Heart left ventricle (tissue), 16 donors: ENCODE data around the gene TEX101. TPM values are rescaled to one million over a fixed set of nuclear protein-coding genes. Genes with fewer than 3 reads are reported as not detected.

Source experiments
- ATAC-seq, 4 donors: fragments of 200-7000 bp; cut with Tn5 transposase; one replicate each; pipeline ENCODE4 v1.9.1; 2020 to 2022; ENCODE audit warnings: moderate library complexity in 4 of 4, mild to moderate bottlenecking in 3 of 4, moderate number of reproducible peaks in 1 of 4
- DNase-seq, 5 donors: peaks; one replicate each; pipeline ENCODE4 v3.0.0-alpha.2; 2020
- H3K27ac ChIP-seq, 12 donors: fragments of 200-600 bp; sonication (generic) in 4 of 12; one replicate each; pipeline versions ENCODE4 v1.5.0 to v1.8.0; 2016 to 2022; ENCODE audit warnings: mild to moderate bottlenecking in 2 of 12
- H3K27me3 ChIP-seq, 9 donors: fragments of 200-600 bp; sonication (generic) in 2 of 9; one replicate each; pipeline versions ENCODE4 v1.5.1 to v1.8.0; 2016 to 2022; ENCODE audit warnings: mild to moderate bottlenecking in 3 of 9
- H3K36me3 ChIP-seq, 9 donors: fragments of 200-600 bp; sonication (generic) in 2 of 9; one replicate each; pipeline versions ENCODE4 v1.5.0 to v1.8.0; 2018 to 2022; ENCODE audit warnings: mild to moderate bottlenecking in 2 of 9
- H3K4me1 ChIP-seq, 12 donors: fragments of 200-600 bp; sonication (generic) in 4 of 12; one replicate each; pipeline versions ENCODE4 v1.5.0 to v1.8.0; 2016 to 2022; ENCODE audit warnings: mild to moderate bottlenecking in 3 of 12
- H3K4me3 ChIP-seq, 12 donors: fragments of 200-600 bp; sonication (generic) in 4 of 12; one replicate each; pipeline versions ENCODE4 v1.5.0 to v1.8.0; 2017 to 2022; ENCODE audit warnings: mild to moderate bottlenecking in 9 of 12, moderate library complexity in 4 of 12
- H3K9me3 ChIP-seq, 12 donors: fragments of 200-600 bp; sonication (generic) in 4 of 12; one replicate each; pipeline versions ENCODE4 v1.5.0 to v1.8.0; 2016 to 2022; ENCODE audit warnings: mild to moderate bottlenecking in 1 of 12
- POLR2A ChIP-seq, 2 donors: fragments of 450-650 bp; IDR thresholded peaks; one replicate each; pipeline ENCODE4 v1.6.1; 2017; ENCODE audit warnings: antibody characterized with exemption in 2 of 2, mild to moderate bottlenecking in 2 of 2, moderate library complexity in 2 of 2
- WGBS, 4 donors: extraction: QIAGEN DNeasy Blood & Tissue Kit in 2 of 4; methylation state at CpG; one replicate each; pipeline versions ENCODE4 v1.1.5 to v1.1.7; 2013 to 2018; 5-methylcytosine and 5-hydroxymethylcytosine counted together
- intact Hi-C, 10 donors: fragments of 100-400 bp; cut with DNase I; formaldehyde crosslinking; loops; one replicate each; pipeline versions ENCODE4 v1.11.1 to v1.14.2; 2022
- polyA plus RNA-seq, 2 donors: library from polyadenylated mRNA; stranded (reverse); fragments of 200-250 nt; gene quantifications; one replicate each; pipeline ENCODE4 v1.2.3, GENCODE V29; 2013
- total RNA-seq, 9 donors: library from RNA; depleted of rRNA in 2 of 9; stranded (reverse); fragments of >200 nt in 2 of 9; fragmentation: NEBNext Ultra II Directional in 3 of 9; extraction: Animal tissue kit (Norgen Biotek cat#: 25700) in 3 of 9; gene quantifications; one replicate each; pipeline versions ENCODE4 v1.1.0 to v1.2.4, GENCODE V29; 2016 to 2023
- TF ChIP-seq, protein P1 (sequence below), 12 donors: fragments of 200-600 bp; sonication (generic) in 4 of 12; IDR thresholded peaks; one replicate each; pipeline versions ENCODE4 v1.5.0 to v1.8.0; 2018 to 2022; ENCODE audit warnings: antibody characterized with exemption in 12 of 12, mild to moderate bottlenecking in 5 of 12
- donor health status: ischemic (EF 13 %, LVEDD 7.1; RV severe dilation, severe dysfunction).
- donor health status: healthy with polysubstance abuse.
- donor health status: DM: no; HTN: yes; CAD: no.
- donor health status: DM: no; HTN: no; CAD: no.
- donor health status: ischemic (EF 25% LVEDD 6.9; RV normal size, moderate dysfunction).
- donor health status: ischemic (EF 25% LVEDD 5.7; RV mildly dilated, moderate dysfunction).
- donor health status: healthy.
- donor health status: DM: yes; HTN: yes; CAD: no.
- donor health status: ischemic (EF 35%, LVEDD 5.7; RV mildly dilated, moderate dysfunction).
- donor health status: nonischemic (EF 11% LVEDD 7.7; RV severe dilation, severe dysfunction).
- donor health status: DM: yes; HTN: yes; CAD: no.
- donor health status: PGD.
- donor health status: ischemic (EF 29% LVEDD 5.4; RV normal size, mild dysfunction).
- donor health status: nonischemic (EF 23%, LVEDD 6.1; RV moderate dilation, normal function).

The TEX101 gene
- total and polyA plus RNA-seq, 11 donors = not detected

- no peak for DNase-seq
- Histone ChIP-seq H3K9me3 (no peaks in the 10 kb centered on the region), H3K4me1 (no peaks in the 10 kb centered on the region), H3K27me3 (peaks cover 0 to 5% (median 0%) of the 10 kb centered on the region in 9 donors), H3K27ac (no peak overlapping the region), H3K36me3 (no peaks in the 10 kb centered on the region), H3K4me3 (no peak overlapping the region)
- intact Hi-C loops = no loop called here
- ATAC-seq = no peak
- WGBS, 4 donors = 87 to 90% (median 88%) methylated on average over 5 of the region's 5 CpGs
- TF ChIP-seq, protein P1, sequence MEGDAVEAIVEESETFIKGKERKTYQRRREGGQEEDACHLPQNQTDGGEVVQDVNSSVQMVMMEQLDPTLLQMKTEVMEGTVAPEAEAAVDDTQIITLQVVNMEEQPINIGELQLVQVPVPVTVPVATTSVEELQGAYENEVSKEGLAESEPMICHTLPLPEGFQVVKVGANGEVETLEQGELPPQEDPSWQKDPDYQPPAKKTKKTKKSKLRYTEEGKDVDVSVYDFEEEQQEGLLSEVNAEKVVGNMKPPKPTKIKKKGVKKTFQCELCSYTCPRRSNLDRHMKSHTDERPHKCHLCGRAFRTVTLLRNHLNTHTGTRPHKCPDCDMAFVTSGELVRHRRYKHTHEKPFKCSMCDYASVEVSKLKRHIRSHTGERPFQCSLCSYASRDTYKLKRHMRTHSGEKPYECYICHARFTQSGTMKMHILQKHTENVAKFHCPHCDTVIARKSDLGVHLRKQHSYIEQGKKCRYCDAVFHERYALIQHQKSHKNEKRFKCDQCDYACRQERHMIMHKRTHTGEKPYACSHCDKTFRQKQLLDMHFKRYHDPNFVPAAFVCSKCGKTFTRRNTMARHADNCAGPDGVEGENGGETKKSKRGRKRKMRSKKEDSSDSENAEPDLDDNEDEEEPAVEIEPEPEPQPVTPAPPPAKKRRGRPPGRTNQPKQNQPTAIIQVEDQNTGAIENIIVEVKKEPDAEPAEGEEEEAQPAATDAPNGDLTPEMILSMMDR (IDR thresholded peaks at IDR 0.05) = no peak
- no peak for TF ChIP-seq POLR2A (IDR thresholded peaks at IDR 0.05)
These were observed 9.1 kb downstream of the TEX101 start for GRCh38 chr19:43423779-43424178.

- H3K27me3 ChIP-seq = peaks cover 0 to 5% (median 0%) of the 10 kb centered on the region in 9 donors
- intact Hi-C loops = no loop called here
These were observed 11.1 kb downstream of the TEX101 start for GRCh38 chr19:43425567-43426392.

GRCh38 chr19:43429395-43429794 lies 14.7 kb downstream of the TEX101 start:
- TF ChIP-seq POLR2A (IDR thresholded peaks at IDR 0.05) = no peak
- no peak for DNase-seq
- H3K4me3 ChIP-seq = no peak overlapping the region
- H3K4me1 ChIP-seq = peaks cover 0 to 9% (median 0%) of the 10 kb centered on the region in 12 donors
- intact Hi-C loops = no loop called here
- H3K9me3 ChIP-seq = no peaks in the 10 kb centered on the region
- H3K27me3 ChIP-seq = no peaks in the 10 kb centered on the region
- ATAC-seq = no peak
- no peak overlapping the region for H3K27ac ChIP-seq
- H3K36me3 ChIP-seq = no peaks in the 10 kb centered on the region
- 85 to 93% (median 90%) methylated on average over 7 of the region's 7 CpGs for WGBS, 4 donors

More at GRCh38 chr19:43425567-43426392, 11.1 kb downstream of the TEX101 start:
- H3K27ac ChIP-seq = no peak overlapping the region
- H3K4me3 ChIP-seq = no peak overlapping the region
- H3K9me3 ChIP-seq = no peaks in the 10 kb centered on the region
- H3K4me1 ChIP-seq = peaks cover 0 to 4% (median 0%) of the 10 kb centered on the region in 12 donors
- TF ChIP-seq POLR2A (IDR thresholded peaks at IDR 0.05) = no peak
- TF ChIP-seq, protein P1 (IDR thresholded peaks at IDR 0.05) = peak in 8 of 12 donors; percentile 14 to 48 (median 32)
- DNase-seq (no peak), ATAC-seq (peak in 2 of 4 donors; percentile 38 to 43)
- H3K36me3 ChIP-seq = no peaks in the 10 kb centered on the region
- 24 to 32% (median 28%) methylated on average over 8 of the region's 8 CpGs for WGBS, 4 donors

- ATAC-seq (no peak), DNase-seq (no peak)
- Histone ChIP-seq H3K4me1 (peaks cover 0 to 9% (median 0%) of the 10 kb centered on the region in 12 donors), H3K36me3 (no peaks in the 10 kb centered on the region), H3K4me3 (no peak overlapping the region), H3K27ac (no peak overlapping the region), H3K9me3 (no peaks in the 10 kb centered on the region), H3K27me3 (no peaks in the 10 kb centered on the region)
- intact Hi-C loops = no loop called here
- 36 to 64% (median 57%) methylated on average over 6 of the region's 6 CpGs for WGBS, 4 donors
- TF ChIP-seq, protein P1 (IDR thresholded peaks at IDR 0.05) = peak in 1 of 12 donors; percentile 10
- TF ChIP-seq POLR2A (IDR thresholded peaks at IDR 0.05) = no peak
These were observed 15.5 kb downstream of the TEX101 start for GRCh38 chr19:43430142-43430710.
